GM12878 (cell line): Measurements from ENCODE around the gene POLR1G. TPM values are rescaled to one million over a fixed set of nuclear protein-coding genes. Genes with fewer than 3 reads are reported as not detected.

Experiments used
- ATAC-seq: fragments of 200-7000 bp; cut with Tn5 transposase; 3 replicates; pipeline ENCODE4 v1.9.1; 2020; ENCODE audit warnings: mild to moderate bottlenecking, moderate library complexity
- BruUV-seq: library from RNA; stranded (reverse); fragments of 400-500 nt; replicated peaks from 2 replicates; lab custom pipeline; 2021; lab: Mats Ljungman, UMichigan
- CTCF ChIA-PET: fragments of 300-600 bp; sonication (Branson Sonifier 250); formaldehyde crosslinking; extraction: SDS; loops from one replicate; lab custom pipeline; 2021; ENCODE audit warnings: inconsistent platforms; lab: Yijun Ruan, JAX
- POLR2A ChIA-PET: fragments of 350-600 bp; formaldehyde crosslinking; extraction: SDS; loops from one replicate; lab custom pipeline; 2021; ENCODE audit warnings: inconsistent platforms; lab: Charles Lee
- RAD21 ChIA-PET: fragments of 300-600 bp; sonication (Branson Sonifier 250); formaldehyde crosslinking; loops from one replicate; lab custom pipeline; 2023; ENCODE audit warnings: antibody characterized with exemption; ENCODE audit not compliant: unreplicated experiment; lab: Charles Lee
- SMC1A ChIA-PET: fragments of 300-600 bp; sonication (Branson Sonifier 250); formaldehyde crosslinking; loops from one replicate; lab custom pipeline; 2023; ENCODE audit not compliant: unreplicated experiment, uncharacterized antibody; lab: Charles Lee
- DNase-seq: peaks from one replicate; pipeline ENCODE4 v3.0.0-alpha.2; 2011; ENCODE audit warnings: low read depth, low spot score
- FAIRE-seq: peaks from 3 replicates; lab custom pipeline; 2011; peaks lifted over from hg19 to GRCh38; lab: Jason Lieb, UNC
- H2AFZ ChIP-seq: 2 replicates; pipeline ENCODE4 v1.6.0; 2011; ENCODE audit warnings: low read depth, low read length, control low read depth; ENCODE audit not compliant: control insufficient read depth
- H3K27ac ChIP-seq: 2 replicates; pipeline ENCODE4 v1.5.1; 2011; ENCODE audit warnings: control low read depth; ENCODE audit not compliant: control insufficient read depth, insufficient read depth
- H3K27me3 ChIP-seq, 2 experiments: replicated peaks in 1 of 2; 2 replicates each; pipeline versions ENCODE4 v1.6.0 to v1.6.1; 2011; ENCODE audit warnings: low read length in 1 of 2; ENCODE audit not compliant: control insufficient read depth in 2 of 2, insufficient read depth in 2 of 2
- H3K36me3 ChIP-seq, 2 experiments: 2 replicates each; pipeline ENCODE4 v1.5.1; 2011; ENCODE audit warnings: low read length in 1 of 2; ENCODE audit not compliant: control insufficient read depth in 2 of 2, insufficient read depth in 2 of 2
- H3K4me1 ChIP-seq: 2 replicates; pipeline ENCODE4 v1.6.1; 2011; ENCODE audit warnings: mild to moderate bottlenecking, low read length, moderate library complexity, mixed read lengths; ENCODE audit not compliant: control insufficient read depth, insufficient read depth
- H3K4me2 ChIP-seq: 2 replicates; pipeline ENCODE4 v1.6.0; 2011; ENCODE audit warnings: control low read depth; ENCODE audit not compliant: control insufficient read depth, insufficient read depth
- H3K4me3 ChIP-seq: fragments of 200-600 bp; sonication (generic); 2 replicates; pipeline ENCODE4 v1.5.1; 2016
- H3K79me2 ChIP-seq: 2 replicates; pipeline ENCODE4 v1.6.0; 2011; ENCODE audit warnings: low read length; ENCODE audit not compliant: control insufficient read depth, insufficient read depth
- H3K9ac ChIP-seq: 2 replicates; pipeline ENCODE4 v1.8.0; 2011; ENCODE audit warnings: low read length, control low read depth, mixed read lengths; ENCODE audit not compliant: control insufficient read depth, insufficient read depth
- H3K9me3 ChIP-seq: replicated peaks from 3 replicates; pipeline ENCODE4 v1.5.1; 2011; ENCODE audit warnings: mild to moderate bottlenecking, low read length; ENCODE audit not compliant: control insufficient read depth, insufficient read depth
- H4K20me1 ChIP-seq: 2 replicates; pipeline ENCODE4 v1.6.0; 2011; ENCODE audit not compliant: control insufficient read depth, insufficient read depth
- CBX3 ChIP-seq: fragments of 200-600 bp; sonication (generic); IDR thresholded peaks from 2 replicates; pipeline ENCODE4 v1.6.1; 2016; ENCODE audit warnings: low read depth, borderline replicate concordance
- CHD2 ChIP-seq: IDR thresholded peaks from 2 replicates; pipeline ENCODE4 v1.6.1; 2011; ENCODE audit warnings: low read depth, low read length, improper control_type of control experiment, borderline replicate concordance
- CHD4 ChIP-seq: fragments of 200-600 bp; sonication (generic); IDR thresholded peaks from 2 replicates; pipeline ENCODE4 v1.6.1; 2016; ENCODE audit warnings: mild to moderate bottlenecking
- CREB1 ChIP-seq: IDR thresholded peaks from 2 replicates; pipeline ENCODE4 v1.6.1; 2012; ENCODE audit warnings: low read depth, mild to moderate bottlenecking, inconsistent platforms
- FOXM1 ChIP-seq: IDR thresholded peaks from 2 replicates; pipeline ENCODE4 v1.6.1; 2012; ENCODE audit warnings: low read depth, mild to moderate bottlenecking, inconsistent platforms, low read length, moderate library complexity
- HCFC1 ChIP-seq: fragments of 150-350 bp; IDR thresholded peaks from 2 replicates; pipeline ENCODE4 v1.6.1; 2014; ENCODE audit warnings: low read length
- HDAC6 ChIP-seq: fragments of 200-600 bp; sonication (generic); IDR thresholded peaks from one replicate; pipeline ENCODE4 v1.8.0; 2017; ENCODE audit warnings: antibody characterized with exemption; ENCODE audit not compliant: unreplicated experiment
- NBN ChIP-seq: fragments of 450-650 bp; IDR thresholded peaks from 2 replicates; pipeline ENCODE4 v1.6.1; 2016
- POLR2A ChIP-seq: IDR thresholded peaks from 2 replicates; pipeline ENCODE4 v1.6.1; 2011; ENCODE audit warnings: low read depth, mild to moderate bottlenecking, low read length
- POLR2AphosphoS2 ChIP-seq: IDR thresholded peaks from 2 replicates; pipeline ENCODE4 v1.6.1; 2011; ENCODE audit warnings: low read depth, mild to moderate bottlenecking, low read length, improper control_type of control experiment, moderate library complexity
- POU2F2 ChIP-seq: IDR thresholded peaks from 3 replicates; pipeline ENCODE4 v1.6.1; 2011; ENCODE audit warnings: low read depth, mild to moderate bottlenecking, low read length, borderline replicate concordance
- RB1 ChIP-seq: fragments of 450-650 bp; formaldehyde crosslinking; IDR thresholded peaks from 2 replicates; pipeline ENCODE4 v1.6.1; 2017; ENCODE audit warnings: mild to moderate bottlenecking, borderline replicate concordance
- RFX5 ChIP-seq: IDR thresholded peaks from 2 replicates; pipeline ENCODE4 v1.6.1; 2011; ENCODE audit warnings: low read depth, low read length, improper control_type of control experiment
- SP1 ChIP-seq: IDR thresholded peaks from one replicate; pipeline ENCODE4 v1.6.1; 2011; ENCODE audit warnings: low read depth, low read length
- TCF3 ChIP-seq: IDR thresholded peaks from 2 replicates; pipeline ENCODE4 v1.6.1; 2012; ENCODE audit warnings: low read depth, mild to moderate bottlenecking, low read length, borderline replicate concordance; ENCODE audit not compliant: insufficient read depth
- WRNIP1 ChIP-seq: IDR thresholded peaks from 2 replicates; pipeline ENCODE4 v1.6.1; 2011; ENCODE audit warnings: low read depth, low read length, improper control_type of control experiment, borderline replicate concordance
- ZNF217 ChIP-seq: fragments of 450-650 bp; IDR thresholded peaks from 2 replicates; pipeline ENCODE4 v1.6.1; 2017; ENCODE audit warnings: antibody characterized with exemption, mild to moderate bottlenecking
- ZSCAN29 ChIP-seq: fragments of 450-650 bp; IDR thresholded peaks from 2 replicates; pipeline ENCODE4 v1.6.1; 2017; ENCODE audit warnings: mild to moderate bottlenecking, moderate library complexity
- WGBS: methylation state at CpG from one replicate; pipeline ENCODE4 v1.1.6; 2016; ENCODE audit warnings: low lambda C conversion rate; ENCODE audit not compliant: insufficient replicate concordance, insufficient coverage; ENCODE audit errors: missing lambda C conversion rate; 5-methylcytosine and 5-hydroxymethylcytosine counted together
- in situ Hi-C: fragments of 300-500 bp; cut with MboI; formaldehyde crosslinking; loops from 9 replicates; pipeline ENCODE4 v1.14.3; 2018; ENCODE audit warnings: mixed read lengths
- intact Hi-C: fragments of 100-400 bp; cut with micrococcal nuclease; formaldehyde crosslinking; loops from one replicate; pipeline ENCODE4 v1.14.2; 2022; ENCODE audit not compliant: unreplicated experiment
- polyA plus RNA-seq, 11 experiments: library from polyadenylated mRNA; depleted of rRNA in 4 of 11; unstranded in 6 of 11; stranded (reverse) in 5 of 11; fragments of >200 nt; fragmentation: Nextera tagmentation in 4 of 11; fragmentation: Illumina TruSeq in 1 of 11; extraction: Ambion mirVana in 4 of 11; extraction: Trizol in 1 of 11; gene quantifications; 1 replicate in 1 of 11; 2 replicates in 10 of 11; pipeline versions ENCODE4 v1.2.1 to v1.2.3, GENCODE V29; 2011 to 2016; ENCODE audit warnings: inconsistent platforms in 2 of 11, missing spikeins in 2 of 11, low read depth in 1 of 11
- total RNA-seq, 4 experiments: library from RNA; depleted of rRNA in 3 of 4; stranded (reverse); fragments of >200 nt in 3 of 4; fragmentation: Illumina TruSeq in 1 of 4; extraction: Trizol in 1 of 4; gene quantifications; 2 replicates each; pipeline versions ENCODE4 v1.2.1 to v1.2.3, GENCODE V29; 2013 to 2021

Gene POLR1G
- total and polyA plus RNA-seq, 10 of the 15 experiments (the other 5 are each of a cell fraction or from before 2014, with no cell fraction given): 2.0 to 30.9 (median 20.5) TPM

GRCh38 chr19:45446295-45446694 is 39.9 kb downstream of the POLR1G start (continued):
- TF ChIP-seq POLR2AphosphoS2: no peak
- TF ChIP-seq POU2F2: no peak
- no peak for TF ChIP-seq RB1
- no peak for TF ChIP-seq CHD2
- no peak for TF ChIP-seq HCFC1
- no peak for TF ChIP-seq WRNIP1
- no peak for TF ChIP-seq FOXM1
- no peak for TF ChIP-seq CBX3
- TF ChIP-seq, all 136 proteins: peak for 8

GRCh38 chr19:45446944-45447343 is 40.5 kb downstream of the POLR1G start:
- Histone ChIP-seq H3K9ac (no peak overlapping the region), H3K4me2 (no peak overlapping the region), H2AFZ (no peak overlapping the region), H3K9me3 (no peaks in the 10 kb centered on the region), H3K4me1 (peaks cover 35% of the 10 kb centered on the region), H3K27ac (no peak overlapping the region), H4K20me1 (no peaks in the 10 kb centered on the region), H3K4me3 (no peak overlapping the region), H3K36me3 (no peaks in the 10 kb centered on the region), H3K79me2 (peaks cover 3% of the 10 kb centered on the region; the same call in 1 of the 2 replicates), H3K27me3 (no peaks in the 10 kb centered on the region)
- POLR2A ChIA-PET: interaction anchor here (0.7 kb wide), 2 partner anchors 22 to 1156 kb away, joined by 8 to 13 read pairs; no protein-coding TSS in a partner anchor
- TF ChIP-seq TCF3 (no peak), HDAC6 (no peak), SP1 (no peak), ZNF217 (no peak), CHD4 (no peak), POLR2A (no peak), CBX3 (no peak), RFX5 (no peak), NBN (no peak), ZSCAN29 (no peak), CREB1 (no peak)
- SMC1A ChIA-PET: interaction anchor here (2.9 to 6.0 kb wide), 2 partner anchors 21 to 32 kb away, joined by 32 to 52 read pairs; partner anchors contain the start of gene FOSB
- CTCF ChIA-PET: interaction anchor here (1.9 to 6.4 kb wide), 7 partner anchors 10 to 196 kb away, joined by 4 to 176 read pairs (median 19); partner anchors contain the start of genes FOSB and PPP1R13L
- no peak for DNase-seq
- 93% methylated on average over 7 of the region's 7 CpGs for WGBS
- no peak for FAIRE-seq
- in situ Hi-C loops: no loop called here
- intact Hi-C loops: no loop called here
- RAD21 ChIA-PET: interaction anchor here (1.7 to 4.2 kb wide), 2 partner anchors 8 to 32 kb away, joined by 6 to 25 read pairs; no protein-coding TSS in a partner anchor
- no TSS peak for BruUV-seq
- ATAC-seq: no peak
